ENCODE measurements around the gene RRAS2.

The RRAS2 gene

GRCh38 chr11:14380947-14381561, 22.1 kb upstream of the RRAS2 start:
- in situ Hi-C loops (cut with MboI; ENCODE audit: low pct_unique_long_range_greater_than_20kb, low sequenced_read_pairs, unreplicated experiment) = no loop called here
- TF ChIP-seq CTCF (IDR thresholded peaks at IDR 0.05; ENCODE audit: extremely low read depth, insufficient read depth, missing control alignments) = no peak
- no peak for DNase-seq (ENCODE audit: low spot score)

- no peak for TF ChIP-seq CTCF (IDR thresholded peaks at IDR 0.05; ENCODE audit: extremely low read depth, insufficient read depth, missing control alignments)
- in situ Hi-C loops (cut with MboI; ENCODE audit: low pct_unique_long_range_greater_than_20kb, low sequenced_read_pairs, unreplicated experiment) = no loop called here
- DNase-seq (ENCODE audit: low spot score) = no peak
Measured at GRCh38 chr11:14380125-14380936, 21.3 kb upstream of the RRAS2 start.

GRCh38 chr11:14378171-14378570, 19.2 kb upstream of the RRAS2 start:
- no peak for TF ChIP-seq CTCF (IDR thresholded peaks at IDR 0.05; ENCODE audit: extremely low read depth, insufficient read depth, missing control alignments)
- DNase-seq (ENCODE audit: low spot score) = no peak
- in situ Hi-C loops (cut with MboI; ENCODE audit: low pct_unique_long_range_greater_than_20kb, low sequenced_read_pairs, unreplicated experiment) = no loop called here

GRCh38 chr11:14376920-14377319, 17.9 kb upstream of the RRAS2 start:
- in situ Hi-C loops (cut with MboI; ENCODE audit: low pct_unique_long_range_greater_than_20kb, low sequenced_read_pairs, unreplicated experiment) = no loop called here
- TF ChIP-seq CTCF (IDR thresholded peaks at IDR 0.05; ENCODE audit: extremely low read depth, insufficient read depth, missing control alignments) = no peak
- no peak for DNase-seq (ENCODE audit: low spot score)

- DNase-seq (ENCODE audit: low spot score) = no peak
- peak; percentile 31 for TF ChIP-seq CTCF (IDR thresholded peaks at IDR 0.05; ENCODE audit: extremely low read depth, insufficient read depth, missing control alignments)
- in situ Hi-C loops (cut with MboI; ENCODE audit: low pct_unique_long_range_greater_than_20kb, low sequenced_read_pairs, unreplicated experiment) = no loop called here
Measured at GRCh38 chr11:14374922-14375830, 16.2 kb upstream of the RRAS2 start.

GRCh38 chr11:14373941-14374646, 15.1 kb upstream of the RRAS2 start:
- no peak for DNase-seq (ENCODE audit: low spot score)
- no peak for TF ChIP-seq CTCF (IDR thresholded peaks at IDR 0.05; ENCODE audit: extremely low read depth, insufficient read depth, missing control alignments)
- in situ Hi-C loops (cut with MboI; ENCODE audit: low pct_unique_long_range_greater_than_20kb, low sequenced_read_pairs, unreplicated experiment) = no loop called here
